ENCODE measurements around the gene C1orf141.

Gene C1orf141

DNA sequence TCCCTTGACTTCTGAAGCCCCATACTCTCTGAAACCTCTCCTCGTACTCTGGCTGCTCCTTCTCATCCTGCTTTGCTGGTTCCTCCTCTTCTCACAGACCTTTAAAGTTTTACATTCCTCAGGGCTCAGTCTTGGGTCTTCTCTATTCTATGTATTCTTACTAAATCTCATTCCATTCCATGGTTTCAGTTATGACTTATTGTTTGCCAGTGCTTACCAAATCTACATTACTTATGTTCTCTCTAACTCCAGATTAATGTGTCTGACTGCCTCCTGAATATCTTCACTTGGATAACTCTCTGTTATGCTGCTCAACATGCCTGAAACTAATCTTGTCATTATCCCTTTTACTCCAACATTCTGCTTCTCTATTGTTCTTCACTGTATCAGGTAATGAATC is 75.4 kb downstream of the C1orf141 start:
- Histone ChIP-seq H3K4me1 (ENCODE audit: control insufficient read depth, insufficient read depth, low read length, poor library complexity, severe bottlenecking) (peaks cover 16% of the 10 kb centered on the region), H3K9me3 (ENCODE audit: control insufficient read depth, low read length) (no peaks in the 10 kb centered on the region), H3K27ac (ENCODE audit: low read depth, low read length, severe bottlenecking) (no peak overlapping the region), H3K36me3 (ENCODE audit: control insufficient read depth, insufficient read depth, low read length) (no peaks in the 10 kb centered on the region), H3K4me3 (ENCODE audit: extremely low read depth, insufficient read depth, low read length, poor library complexity, severe bottlenecking) (no peak overlapping the region)
- WGBS, 2 experiments (ENCODE audit: insufficient coverage in 2 of 2): 85 to 90% methylated on average over 1 of the region's 1 CpG

DNA sequence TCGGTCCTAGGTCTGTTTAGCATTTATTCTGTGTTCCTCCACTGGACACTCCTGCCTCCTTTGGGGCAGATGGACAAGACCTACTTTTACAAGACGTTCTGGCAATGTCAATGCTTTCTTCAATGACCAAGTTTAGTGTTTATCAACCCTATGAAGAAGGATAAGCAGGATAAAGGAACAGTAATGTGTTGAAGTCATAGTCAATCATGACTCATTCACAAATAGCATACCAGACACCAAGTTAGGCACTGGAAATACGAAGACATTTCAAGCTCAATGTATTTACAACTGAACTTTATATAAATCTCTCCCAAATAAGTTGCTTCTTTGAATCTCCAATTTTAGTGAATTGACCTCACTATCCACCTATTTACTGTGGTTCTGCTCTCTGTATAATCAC is 76.0 kb downstream of the C1orf141 start:
- H3K4me3 ChIP-seq (ENCODE audit: extremely low read depth, insufficient read depth, low read length, poor library complexity, severe bottlenecking): no peak overlapping the region
- no peak overlapping the region for H3K27ac ChIP-seq (ENCODE audit: low read depth, low read length, severe bottlenecking)
- H3K36me3 ChIP-seq (ENCODE audit: control insufficient read depth, insufficient read depth, low read length): no peaks in the 10 kb centered on the region
- no peaks in the 10 kb centered on the region for H3K9me3 ChIP-seq (ENCODE audit: control insufficient read depth, low read length)
- H3K4me1 ChIP-seq (ENCODE audit: control insufficient read depth, insufficient read depth, low read length, poor library complexity, severe bottlenecking): peaks cover 16% of the 10 kb centered on the region
- WGBS, 2 experiments (ENCODE audit: insufficient coverage in 2 of 2): 75 to 80% methylated on average over 2 of the region's 3 CpGs

GRCh38 chr1:67058242-67058641 is 76.5 kb downstream of the C1orf141 start:
- no peaks in the 10 kb centered on the region for H3K9me3 ChIP-seq (ENCODE audit: control insufficient read depth, low read length)
- WGBS, 2 experiments (ENCODE audit: insufficient coverage in 2 of 2): 100% methylated on average over 1 of the region's 1 CpG; no CpG with 5 or more reads in 1 of the 2 experiments
- H3K27ac ChIP-seq (ENCODE audit: low read depth, low read length, severe bottlenecking): no peak overlapping the region

DNA sequence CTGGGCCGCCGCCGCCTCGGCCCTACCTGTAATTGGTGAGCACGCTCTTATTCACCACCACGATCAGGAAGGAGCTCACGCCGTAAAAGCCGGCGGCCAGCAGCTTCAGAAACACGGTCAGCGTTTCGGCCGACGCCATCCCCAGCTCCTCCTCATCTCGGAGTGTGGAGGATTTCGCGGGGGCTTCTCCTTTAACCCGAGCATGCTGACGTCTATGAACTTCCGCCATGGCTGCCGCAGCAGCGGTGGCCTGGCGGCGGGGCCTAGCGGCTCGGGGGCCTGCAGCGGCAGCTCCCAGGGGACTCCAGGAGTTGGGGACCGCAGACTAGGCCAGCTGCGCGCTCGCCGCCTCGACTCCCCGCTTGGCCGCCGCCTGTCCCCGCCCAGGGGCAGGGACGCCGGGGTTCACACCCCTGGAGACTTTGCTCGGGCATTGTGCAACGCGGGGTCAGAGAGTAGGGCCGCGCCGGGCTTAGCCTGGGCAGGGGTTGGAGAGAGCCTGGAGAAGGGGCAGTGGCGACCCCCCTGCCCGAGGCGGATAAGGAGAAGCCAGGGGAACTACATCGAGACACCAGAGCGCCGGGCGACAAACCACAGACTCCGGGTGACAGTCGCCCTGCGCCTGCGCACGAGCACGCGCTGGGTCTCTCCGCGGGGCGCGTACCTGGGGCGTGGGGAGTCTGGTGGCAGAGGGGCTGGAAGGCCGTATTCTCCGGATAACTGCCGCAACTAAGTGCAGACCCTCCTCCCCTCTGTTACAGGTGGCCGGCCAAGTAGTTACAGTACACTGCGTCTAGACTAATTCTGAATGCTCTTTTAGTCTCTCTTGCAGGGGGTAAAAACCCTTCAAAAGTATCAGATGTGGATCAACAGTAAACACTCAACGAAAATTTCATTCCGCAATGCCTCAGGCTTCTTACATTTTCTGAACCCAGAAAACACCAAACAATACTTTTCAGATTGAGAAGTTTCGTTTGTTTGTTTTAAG is 80.7 kb downstream of the C1orf141 start, which contains the start of gene SLC35D1:
TSS of gene SLC35D1 (minus strand) at position 364 of the 988 bp plus-strand sequence. CDS start at position 229, 135 bp downstream.
- H3K27ac ChIP-seq (ENCODE audit: low read depth, low read length, severe bottlenecking): peak within 1 kb of the TSS; percentile 90
- H3K4me3 ChIP-seq (ENCODE audit: extremely low read depth, insufficient read depth, low read length, poor library complexity, severe bottlenecking): peak within 1 kb of the TSS; percentile 68
- H3K36me3 ChIP-seq (ENCODE audit: control insufficient read depth, insufficient read depth, low read length): peaks cover 16% of the 10 kb centered on the region
- 2 to 3% methylated on average over 25 to 40 of the region's 73 CpGs for WGBS, 2 experiments (ENCODE audit: insufficient coverage in 2 of 2)
- H3K9me3 ChIP-seq (ENCODE audit: control insufficient read depth, low read length): no peaks in the 10 kb centered on the region
- peaks cover 4% of the 10 kb centered on the region for H3K4me1 ChIP-seq (ENCODE audit: control insufficient read depth, insufficient read depth, low read length, poor library complexity, severe bottlenecking)

More at GRCh38 chr1:67058242-67058641, 76.5 kb downstream of the C1orf141 start:
- H3K4me3 ChIP-seq (ENCODE audit: extremely low read depth, insufficient read depth, low read length, poor library complexity, severe bottlenecking): no peak overlapping the region
- no peaks in the 10 kb centered on the region for H3K36me3 ChIP-seq (ENCODE audit: control insufficient read depth, insufficient read depth, low read length)
- H3K4me1 ChIP-seq (ENCODE audit: control insufficient read depth, insufficient read depth, low read length, poor library complexity, severe bottlenecking): peaks cover 16% of the 10 kb centered on the region

- H3K9me3 ChIP-seq (ENCODE audit: control insufficient read depth, low read length): no peaks in the 10 kb centered on the region
- peaks cover 2% of the 10 kb centered on the region for H3K4me1 ChIP-seq (ENCODE audit: control insufficient read depth, insufficient read depth, low read length, poor library complexity, severe bottlenecking)
- WGBS, 2 experiments (ENCODE audit: insufficient coverage in 2 of 2): 0 to 1% methylated on average over 27 of the region's 34 CpGs
- peak overlapping the region; percentile 68 for H3K4me3 ChIP-seq (ENCODE audit: extremely low read depth, insufficient read depth, low read length, poor library complexity, severe bottlenecking)
- H3K27ac ChIP-seq (ENCODE audit: low read depth, low read length, severe bottlenecking): peak overlapping the region; percentile 90
- H3K36me3 ChIP-seq (ENCODE audit: control insufficient read depth, insufficient read depth, low read length): peaks cover 20% of the 10 kb centered on the region
Measured at GRCh38 chr1:67053535-67053784, 81.3 kb downstream of the C1orf141 start.

GRCh38 chr1:67052741-67053534 is 81.8 kb downstream of the C1orf141 start:
- WGBS, 2 experiments (ENCODE audit: insufficient coverage in 2 of 2): 0 to 9% methylated on average over 14 to 19 of the region's 25 CpGs
- peak overlapping the region; percentile 90 for H3K27ac ChIP-seq (ENCODE audit: low read depth, low read length, severe bottlenecking)

DNA sequence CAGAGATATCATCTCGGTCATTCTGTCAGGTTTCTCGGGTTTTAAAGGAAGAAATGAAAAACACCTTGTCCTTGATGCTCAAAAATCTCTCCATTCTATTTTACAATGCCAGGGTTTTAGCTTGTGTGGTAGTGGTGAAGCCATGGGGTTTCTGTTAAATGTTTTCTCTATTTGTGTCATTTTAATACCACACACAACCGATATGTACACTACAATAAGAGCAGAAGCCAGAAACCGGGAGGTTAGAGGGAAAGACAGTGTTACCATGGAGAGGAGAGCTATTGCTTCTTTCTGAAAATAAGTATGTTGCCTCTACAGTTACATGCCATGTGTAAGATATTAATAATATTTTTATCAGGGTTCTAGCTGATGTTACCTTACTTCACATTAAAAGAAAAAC is 83.6 kb downstream of the C1orf141 start:
- WGBS, 2 experiments (ENCODE audit: insufficient coverage in 2 of 2): no CpG with 5 or more reads among the region's 4 CpGs
- no peaks in the 10 kb centered on the region for H3K4me1 ChIP-seq (ENCODE audit: control insufficient read depth, insufficient read depth, low read length, poor library complexity, severe bottlenecking)
- H3K4me3 ChIP-seq (ENCODE audit: extremely low read depth, insufficient read depth, low read length, poor library complexity, severe bottlenecking): no peak overlapping the region
- H3K27ac ChIP-seq (ENCODE audit: low read depth, low read length, severe bottlenecking): no peak overlapping the region
- H3K9me3 ChIP-seq (ENCODE audit: control insufficient read depth, low read length): no peaks in the 10 kb centered on the region
- peaks cover 39% of the 10 kb centered on the region for H3K36me3 ChIP-seq (ENCODE audit: control insufficient read depth, insufficient read depth, low read length)

More at GRCh38 chr1:67052741-67053534, 81.8 kb downstream of the C1orf141 start:
- Histone ChIP-seq H3K36me3 (ENCODE audit: control insufficient read depth, insufficient read depth, low read length) (peaks cover 25% of the 10 kb centered on the region), H3K4me3 (ENCODE audit: extremely low read depth, insufficient read depth, low read length, poor library complexity, severe bottlenecking) (peak overlapping the region; percentile 68), H3K4me1 (ENCODE audit: control insufficient read depth, insufficient read depth, low read length, poor library complexity, severe bottlenecking) (no peaks in the 10 kb centered on the region), H3K9me3 (ENCODE audit: control insufficient read depth, low read length) (no peaks in the 10 kb centered on the region)

DNA sequence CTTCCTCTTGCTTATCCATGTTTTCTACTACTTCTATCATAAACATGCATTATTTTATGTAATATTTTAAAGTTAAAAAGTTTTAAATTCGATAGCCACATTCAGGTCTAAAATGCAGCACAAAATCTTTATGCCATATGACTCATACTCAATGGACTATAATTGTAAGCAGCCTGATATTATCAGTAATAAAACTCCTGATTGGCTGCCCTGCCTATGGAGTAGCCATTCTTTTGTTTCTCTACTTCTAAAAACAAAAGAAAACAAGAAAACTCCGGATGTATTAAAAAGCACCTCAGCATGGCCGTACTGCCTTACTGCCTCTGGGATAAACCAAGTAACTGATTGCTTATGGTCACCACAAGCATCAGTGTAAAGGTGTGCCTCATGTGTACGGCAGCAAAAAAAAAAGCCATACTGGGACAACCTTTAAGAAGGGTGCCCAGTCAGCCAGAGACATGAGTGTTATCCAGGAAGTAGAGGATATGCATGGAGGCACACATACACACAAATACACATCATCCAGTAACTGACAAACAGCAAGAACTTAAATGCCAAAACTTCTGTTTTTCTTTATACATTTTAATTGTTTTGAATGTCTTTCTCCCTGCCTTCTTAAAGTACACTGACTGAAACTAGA is 90.0 kb downstream of the C1orf141 start:
- no peak overlapping the region for H3K4me3 ChIP-seq (ENCODE audit: extremely low read depth, insufficient read depth, low read length, poor library complexity, severe bottlenecking)
- WGBS, 2 experiments (ENCODE audit: insufficient coverage in 2 of 2): 94 to 100% methylated on average over 2 to 3 of the region's 4 CpGs
- no peaks in the 10 kb centered on the region for H3K9me3 ChIP-seq (ENCODE audit: control insufficient read depth, low read length)
- peaks cover 70% of the 10 kb centered on the region for H3K36me3 ChIP-seq (ENCODE audit: control insufficient read depth, insufficient read depth, low read length)
- H3K4me1 ChIP-seq (ENCODE audit: control insufficient read depth, insufficient read depth, low read length, poor library complexity, severe bottlenecking): no peaks in the 10 kb centered on the region
- H3K27ac ChIP-seq (ENCODE audit: low read depth, low read length, severe bottlenecking): no peak overlapping the region

DNA sequence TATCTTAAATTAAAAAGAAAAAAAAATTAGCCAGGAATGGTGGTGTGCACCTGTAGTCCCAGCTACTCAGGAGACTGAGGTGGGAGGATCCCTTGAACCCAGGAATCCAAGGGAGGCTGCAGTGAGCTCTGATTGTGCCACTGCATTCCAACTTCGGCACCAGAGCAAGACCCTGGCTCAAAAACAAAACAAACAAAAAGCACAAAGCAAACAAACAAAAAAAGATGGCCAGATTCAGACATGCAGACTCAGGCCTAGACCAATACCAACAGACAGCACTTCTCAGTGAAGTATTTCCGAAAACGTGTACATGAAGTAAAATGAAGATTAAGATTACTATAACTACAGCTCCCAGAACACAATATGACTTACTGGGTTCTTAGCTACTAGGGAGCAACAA is 91.4 kb downstream of the C1orf141 start:
- H3K4me1 ChIP-seq (ENCODE audit: control insufficient read depth, insufficient read depth, low read length, poor library complexity, severe bottlenecking): no peaks in the 10 kb centered on the region
- no peaks in the 10 kb centered on the region for H3K9me3 ChIP-seq (ENCODE audit: control insufficient read depth, low read length)
- no CpG with 5 or more reads among the region's 3 CpGs for WGBS, 2 experiments (ENCODE audit: insufficient coverage in 2 of 2)
- no peak overlapping the region for H3K27ac ChIP-seq (ENCODE audit: low read depth, low read length, severe bottlenecking)
- H3K36me3 ChIP-seq (ENCODE audit: control insufficient read depth, insufficient read depth, low read length): peaks cover 73% of the 10 kb centered on the region
- H3K4me3 ChIP-seq (ENCODE audit: extremely low read depth, insufficient read depth, low read length, poor library complexity, severe bottlenecking): no peak overlapping the region

Measured in mesodermal cell (in vitro differentiated cells).